NCI-H69 (cell line): ENCODE data around the gene ASCC3.

Experiments
- DNase-seq: peaks from one replicate; lab custom pipeline; 2025; lab: John Stamatoyannopoulos, UW

ASCC3 gene

DNA sequence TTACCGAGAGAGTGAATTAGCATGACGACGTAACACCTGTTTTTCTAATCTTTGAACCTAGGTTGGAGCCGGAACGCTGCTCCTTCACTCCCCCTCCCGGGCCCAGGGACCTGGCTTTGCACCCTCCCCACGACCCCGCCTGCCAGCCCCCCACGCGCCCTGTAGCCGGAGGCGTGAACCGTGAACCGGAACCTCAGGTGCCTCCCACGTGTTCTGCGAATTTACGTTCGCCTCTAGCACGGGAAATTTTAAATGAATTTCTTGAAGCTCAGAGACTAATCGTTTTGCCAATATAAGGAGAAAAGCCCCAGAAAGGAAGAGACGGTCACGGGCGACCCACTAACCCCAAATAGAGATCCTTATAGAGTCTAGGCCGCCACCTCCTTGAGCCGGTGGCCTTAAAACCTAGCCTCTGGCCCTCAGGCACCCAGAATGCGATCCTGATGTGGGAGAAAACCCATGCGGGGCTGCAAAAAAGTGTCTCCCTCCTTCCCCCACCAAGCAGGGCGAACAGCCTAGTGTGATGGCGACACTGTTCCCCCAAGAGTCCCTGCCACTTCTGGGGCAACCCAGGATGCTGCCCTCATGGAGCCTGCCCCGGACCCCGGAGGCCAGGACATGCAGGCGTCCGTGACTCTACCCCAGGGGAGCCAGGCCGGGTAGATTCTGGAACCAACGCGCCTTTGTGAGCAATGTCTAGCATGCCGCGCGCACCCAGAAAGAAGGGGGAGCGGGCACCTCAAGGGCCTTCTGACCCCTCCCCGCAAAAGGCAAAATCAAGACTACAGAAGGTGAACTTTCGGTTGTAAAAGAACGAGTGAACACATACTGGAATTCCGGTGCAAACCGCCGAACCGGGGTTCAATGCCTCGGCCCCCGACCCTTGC lies 413.8 kb downstream of the ASCC3 start:
- no peak for DNase-seq

GRCh38 chr6:100466410-100467128 lies 414.6 kb downstream of the ASCC3 start:
- DNase-seq: no peak

GRCh38 chr6:100465701-100466409 lies 415.3 kb downstream of the ASCC3 start:
- DNase-seq: peak; percentile 37

GRCh38 chr6:100464903-100465700 lies 416.0 kb downstream of the ASCC3 start, which contains the start of gene SIM1:
SIM1 (minus strand) TSS chr6:100464921; CDS start chr6:100463468, 1,453 bp downstream.
- no peak for DNase-seq

DNA sequence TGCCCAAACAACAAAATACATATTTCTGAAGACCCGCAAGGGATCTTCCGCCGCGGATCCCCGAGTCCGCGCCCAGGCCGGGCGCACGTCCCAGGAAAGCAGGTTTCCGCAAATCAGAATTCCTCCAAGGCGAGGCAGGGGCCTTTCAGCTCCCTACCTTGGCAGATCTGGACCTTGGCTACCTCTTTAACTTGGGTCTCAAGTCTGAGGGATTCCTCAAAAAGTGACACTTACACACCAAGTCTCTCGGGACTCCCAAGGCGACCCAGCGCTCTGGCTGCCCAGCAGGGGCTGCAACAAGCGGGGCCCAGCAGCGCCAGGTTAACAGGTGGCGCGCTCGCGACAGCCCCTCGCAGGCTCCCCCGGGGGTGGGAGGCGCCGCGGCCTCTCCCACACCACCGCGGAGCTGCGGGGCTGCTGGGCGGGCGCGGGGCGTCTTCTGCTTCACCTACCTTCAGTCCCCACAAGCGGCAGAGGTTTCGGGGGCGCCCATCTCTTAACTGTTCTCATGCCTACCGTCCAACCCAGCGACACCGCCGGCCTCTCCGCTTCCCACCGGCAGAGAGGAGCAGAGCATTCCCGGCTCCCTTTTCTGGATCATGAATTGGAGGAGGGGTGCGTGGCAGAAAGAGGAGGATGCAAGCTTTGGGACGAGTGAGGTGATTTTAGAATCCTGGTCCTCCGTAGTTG lies 416.8 kb downstream of the ASCC3 start:
- no peak for DNase-seq

DNA sequence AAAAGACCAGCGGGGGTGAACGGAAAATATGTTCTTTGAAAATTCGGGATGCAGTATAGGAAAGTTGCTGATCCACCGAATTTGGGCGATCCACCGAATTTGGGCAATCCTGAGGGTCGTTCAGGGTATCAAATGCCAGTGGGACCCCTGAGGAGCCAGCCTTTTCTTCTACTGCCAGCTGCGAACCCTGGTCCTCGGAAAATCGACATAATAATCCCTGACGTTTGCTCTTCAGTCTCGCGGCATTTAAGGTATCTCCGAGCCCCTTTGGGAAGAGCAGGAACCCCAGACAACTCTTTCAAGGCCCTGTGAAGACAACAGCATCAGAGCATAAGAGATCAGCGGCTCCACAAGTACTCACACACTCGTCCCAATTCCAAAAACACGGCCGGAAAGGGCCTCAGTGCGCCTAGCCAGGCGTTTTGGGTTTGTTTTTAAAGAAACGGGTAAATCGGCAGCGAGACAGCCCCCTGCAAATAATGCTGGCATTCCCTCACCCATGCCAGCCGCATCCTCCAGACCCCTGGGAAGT lies 417.4 kb downstream of the ASCC3 start:
- DNase-seq: no peak

- no peak for DNase-seq
Measured at GRCh38 chr6:100462706-100463629, 418.2 kb downstream of the ASCC3 start.

DNA sequence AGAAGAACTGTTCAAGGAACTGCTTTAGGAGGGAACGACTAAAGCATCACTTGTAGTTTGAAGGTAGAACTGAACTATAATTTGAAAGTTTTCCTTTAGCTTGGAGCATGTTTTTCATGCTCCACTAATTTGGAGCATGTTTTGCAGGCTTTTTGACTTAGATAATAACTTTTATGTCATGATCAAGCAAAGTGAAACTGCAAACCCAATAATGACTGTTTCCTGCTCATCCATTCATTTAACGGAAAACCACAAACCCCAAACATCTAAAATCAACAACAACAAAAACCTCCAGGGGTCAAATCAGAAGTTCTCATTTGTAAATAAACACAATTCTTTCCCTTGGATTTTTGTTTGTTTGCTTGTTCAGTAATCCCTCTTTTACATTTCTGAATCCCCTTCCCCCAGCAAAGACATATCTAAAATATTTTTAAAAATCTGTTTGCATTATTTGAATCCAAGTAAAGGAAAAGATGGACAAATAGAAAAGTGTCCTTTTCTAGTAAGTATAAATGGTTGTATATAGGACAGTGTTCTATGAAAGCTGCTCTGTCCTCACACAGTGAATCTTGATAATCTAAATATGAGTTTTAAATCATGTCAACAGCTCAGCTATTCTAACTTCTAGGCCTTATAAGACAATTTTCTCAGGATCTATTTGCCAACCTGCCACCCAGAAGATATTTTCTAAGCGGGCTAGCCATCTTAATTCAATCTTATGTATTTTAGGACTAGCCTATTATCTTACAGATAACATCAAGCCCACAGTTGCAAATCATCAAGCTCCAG lies 419.0 kb downstream of the ASCC3 start:
- DNase-seq: peak; percentile 62

DNA sequence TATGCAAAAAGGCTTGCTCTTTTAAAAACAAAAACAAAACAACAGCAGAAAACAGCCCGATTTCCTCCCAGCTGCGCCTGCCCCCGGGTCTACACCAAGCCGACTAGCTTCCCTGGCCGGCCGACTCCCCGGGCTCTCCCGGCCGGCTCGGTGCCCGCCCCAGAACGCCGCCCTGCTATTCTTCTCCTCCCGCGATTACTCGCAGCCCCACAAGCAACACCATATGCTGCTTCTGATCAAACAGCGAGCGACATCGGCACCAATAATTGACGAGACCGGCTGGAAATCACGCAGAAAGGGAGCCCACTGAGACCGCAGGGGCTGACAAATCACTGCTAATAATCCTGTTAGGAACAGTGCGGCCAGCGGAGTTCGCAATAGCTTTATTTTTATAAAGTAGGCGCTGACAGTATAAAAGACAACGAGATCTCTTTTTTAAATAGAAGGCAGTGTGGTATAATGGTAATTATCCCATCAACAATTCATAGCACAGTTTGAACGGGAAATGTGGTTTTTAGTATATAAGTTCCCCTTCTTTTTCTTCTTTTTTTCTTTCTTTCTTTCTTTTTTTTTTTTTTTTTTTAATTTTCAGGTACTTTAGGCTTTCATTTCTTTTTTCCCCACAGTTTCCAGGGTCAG lies 419.7 kb downstream of the ASCC3 start:
- DNase-seq: peak; percentile 97

GRCh38 chr6:100460650-100461204 lies 420.4 kb downstream of the ASCC3 start:
- DNase-seq: peak; percentile 80

DNA sequence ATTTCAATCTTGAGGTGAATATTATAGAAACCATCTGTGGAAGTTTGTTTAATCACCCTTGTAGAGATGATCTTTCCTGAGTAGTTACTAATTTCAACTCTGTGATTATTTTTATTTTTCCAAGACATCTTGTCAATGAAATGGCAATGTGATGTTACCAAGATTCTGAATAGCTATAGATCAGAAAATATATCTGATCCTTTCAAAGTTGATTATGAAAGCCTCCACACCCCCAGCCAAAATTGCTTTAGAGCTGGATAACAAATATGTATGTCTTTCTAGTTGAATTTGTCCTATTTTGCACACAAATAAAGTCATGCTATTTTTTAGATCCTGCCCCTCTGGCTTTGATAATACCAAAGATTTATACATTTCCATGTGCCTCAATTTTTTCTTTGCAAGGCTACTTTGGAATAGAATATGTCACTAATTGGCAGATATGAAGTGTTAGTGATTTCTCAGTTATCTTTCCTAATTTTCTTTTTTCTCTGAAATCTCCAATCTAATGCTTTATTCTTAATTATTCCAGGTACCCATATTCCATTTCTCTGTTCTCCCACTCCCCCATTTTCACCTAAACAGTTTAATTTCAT lies 421.4 kb downstream of the ASCC3 start:
- DNase-seq: no peak

DNA sequence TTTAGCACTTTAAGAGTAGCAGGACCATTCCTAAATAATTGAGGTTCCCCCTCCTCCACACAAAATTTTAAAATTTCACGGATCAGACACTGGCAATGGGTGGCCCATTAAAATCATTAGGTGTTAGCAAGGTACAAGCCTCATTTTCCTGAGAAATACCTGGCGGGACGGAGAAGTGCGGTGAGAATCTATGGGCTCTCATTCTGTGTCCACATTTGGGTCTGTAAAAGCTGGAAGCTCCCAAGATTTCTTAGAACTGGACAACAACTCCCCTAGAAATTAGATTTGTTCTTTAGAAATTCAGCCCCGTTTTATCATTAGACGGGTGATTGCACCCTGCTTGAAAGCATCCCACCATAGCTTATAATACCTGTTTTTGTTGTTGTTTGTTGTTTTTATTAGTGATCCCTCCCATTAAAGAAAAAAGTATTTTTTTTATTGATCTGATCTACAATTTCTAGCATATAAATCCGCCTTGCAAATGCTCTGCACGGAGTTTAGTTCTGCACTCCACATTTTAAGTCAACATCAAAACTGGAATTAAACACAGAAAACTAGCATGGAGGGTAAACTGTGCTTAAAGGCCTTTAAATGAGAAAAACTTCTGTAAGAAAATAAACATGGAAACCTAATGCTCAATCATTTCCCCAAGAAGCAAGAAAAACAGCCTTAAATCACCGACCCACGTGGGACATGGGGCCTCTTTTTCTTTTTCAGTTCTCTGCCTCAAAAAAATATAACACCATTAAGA lies 422.1 kb downstream of the ASCC3 start:
- DNase-seq: no peak
